Stimulated activated CD4-positive, alpha-beta T cell treated with anti-CD3 and anti-CD28 coated beads, Interleukin-2, amount 100 ng/mL, for 4 hours (primary cell): ENCODE data around the gene DNM3.
A peak's percentile ranks its signal among the peaks of the same experiment; 100 is the strongest.

Experiments
- DNase-seq: peaks from one replicate; pipeline ENCODE4 v3.0.0-alpha.2; 2020; ENCODE audit warnings: low read depth

The DNM3 gene

GRCh38 chr1:171817511-171818265, 23.6 kb upstream of the DNM3 start:
- peak; percentile 32 for DNase-seq

- DNase-seq, result no peak
These were observed 21.4 kb upstream of the DNM3 start for GRCh38 chr1:171819946-171820345.

GRCh38 chr1:171826973-171827372, 14.3 kb upstream of the DNM3 start:
- DNase-seq, result no peak

GRCh38 chr1:171828794-171829193, 12.5 kb upstream of the DNM3 start:
- DNase-seq, result no peak

- no peak for DNase-seq
These were observed 8.0 kb upstream of the DNM3 start for GRCh38 chr1:171833091-171833825.

GRCh38 chr1:171834821-171835220, 6.5 kb upstream of the DNM3 start:
- DNase-seq, result no peak

GRCh38 chr1:171835891-171836290, 5.4 kb upstream of the DNM3 start:
- DNase-seq, result no peak

GRCh38 chr1:171841931-171842761, 848 bp downstream of the DNM3 start:
- no peak for DNase-seq

GRCh38 chr1:171844381-171844780, 3.1 kb downstream of the DNM3 start:
- no peak for DNase-seq

GRCh38 chr1:171845998-171846397, 4.7 kb downstream of the DNM3 start:
- no peak for DNase-seq

GRCh38 chr1:171849245-171849898, 8.1 kb downstream of the DNM3 start:
- DNase-seq, result no peak

GRCh38 chr1:171850651-171851350, 9.5 kb downstream of the DNM3 start:
- no peak for DNase-seq

- no peak for DNase-seq
These were observed 11.0 kb downstream of the DNM3 start for GRCh38 chr1:171852272-171852671.

GRCh38 chr1:171855381-171855780, 14.1 kb downstream of the DNM3 start:
- DNase-seq, result no peak

GRCh38 chr1:171858696-171859095, 17.4 kb downstream of the DNM3 start:
- no peak for DNase-seq

- DNase-seq, result no peak
These were observed 19.4 kb downstream of the DNM3 start for GRCh38 chr1:171860696-171861095.

- DNase-seq, result no peak
These were observed 22.2 kb downstream of the DNM3 start for GRCh38 chr1:171863531-171863930.

GRCh38 chr1:171864308-171864707, 23.0 kb downstream of the DNM3 start:
- no peak for DNase-seq

GRCh38 chr1:171865106-171865505, 23.8 kb downstream of the DNM3 start:
- no peak for DNase-seq

- DNase-seq, result no peak
These were observed 25.9 kb downstream of the DNM3 start for GRCh38 chr1:171867236-171867635.

- DNase-seq, result no peak
These were observed 27.0 kb downstream of the DNM3 start for GRCh38 chr1:171868217-171868803.
